ENCODE results near the gene PRKCE.

GRCh38 chr2:46036929-46037328, 385.5 kb downstream of the PRKCE start:
- no peak for TF ChIP-seq EZH2 (IDR thresholded peaks at IDR 0.05)
- no peak for TF ChIP-seq POLR2AphosphoS5 (IDR thresholded peaks at IDR 0.05; ENCODE audit: borderline replicate concordance, low read depth, low read length)
- no peak for TF ChIP-seq FOXP2 (optimal IDR thresholded peaks at IDR 0.05; ENCODE audit: control extremely low read depth, extremely low read length, insufficient read depth)
